ENCODE results near the gene CTNNA2.

Gene CTNNA2

DNA sequence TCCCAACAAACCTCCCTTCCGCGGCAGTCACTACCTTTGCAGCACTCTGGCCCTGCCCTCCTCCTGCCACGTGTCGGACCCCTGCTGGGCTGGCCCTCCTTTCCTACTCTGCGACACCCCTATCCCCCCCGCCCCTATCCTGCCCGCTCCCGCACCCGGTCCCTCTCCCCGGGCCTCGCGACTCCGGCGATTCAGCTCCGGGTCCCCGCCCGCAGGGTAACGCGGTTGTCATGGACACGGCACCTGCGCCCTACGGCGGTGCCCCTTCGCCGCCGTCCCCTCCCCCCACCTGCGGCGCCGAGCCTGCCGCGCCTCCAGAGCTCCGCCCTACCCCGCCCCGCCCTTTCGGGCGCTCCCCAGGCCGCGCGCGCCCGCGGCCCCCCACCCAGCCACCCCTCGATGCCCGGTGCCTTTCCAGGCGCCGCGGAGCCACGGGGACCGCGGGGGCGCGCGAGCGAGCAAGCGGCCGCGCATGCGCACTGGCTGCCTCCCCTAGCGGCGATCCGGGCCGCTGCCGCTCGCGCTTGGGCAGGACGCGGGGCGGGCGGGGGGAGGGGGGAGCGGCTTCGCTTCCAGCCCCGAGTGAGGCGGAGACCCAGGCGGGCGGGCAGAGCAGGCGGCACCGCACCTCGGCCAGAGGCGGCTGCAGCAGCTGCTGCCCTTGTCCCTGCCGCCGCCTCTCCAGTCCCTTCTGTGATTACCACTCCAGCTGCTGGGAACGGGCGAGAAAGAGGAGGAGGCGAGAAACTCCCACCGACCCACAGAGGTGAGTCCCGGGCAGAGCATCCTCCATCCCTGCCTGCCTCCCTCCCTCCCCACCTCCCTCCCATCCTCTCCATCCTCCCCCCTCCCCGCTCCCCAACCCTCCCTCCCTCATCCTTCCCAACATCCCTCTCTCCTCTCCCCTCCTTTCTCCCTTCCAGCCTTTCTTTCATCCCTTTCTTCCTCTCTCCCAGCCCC is at the start of gene CTNNA2:
Gene CTNNA2, plus strand, starts transcription at position 610 of the 960 bp plus-strand sequence.
- DNase-seq, result peak; percentile 37

DNA sequence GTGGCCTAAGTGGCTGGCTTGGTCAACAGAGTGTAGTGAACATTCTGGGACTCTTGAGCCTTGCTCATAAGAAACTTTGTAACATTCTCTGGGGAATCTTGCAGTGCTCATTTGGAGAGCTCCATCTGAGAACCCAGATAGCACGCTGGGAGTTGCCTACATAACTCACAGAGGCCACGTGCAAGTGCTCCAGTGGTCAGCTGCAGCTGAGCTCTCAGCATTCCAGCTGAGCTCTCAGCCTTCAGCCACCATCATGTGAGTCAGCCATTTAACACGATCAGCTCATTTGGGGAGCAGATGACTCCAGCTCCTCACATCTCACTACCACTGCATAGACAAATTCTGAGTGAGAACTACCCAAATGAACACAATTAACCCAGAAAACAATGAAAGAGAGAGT is 25.5 kb upstream of the CTNNA2 start:
- DNase-seq, result no peak

DNA sequence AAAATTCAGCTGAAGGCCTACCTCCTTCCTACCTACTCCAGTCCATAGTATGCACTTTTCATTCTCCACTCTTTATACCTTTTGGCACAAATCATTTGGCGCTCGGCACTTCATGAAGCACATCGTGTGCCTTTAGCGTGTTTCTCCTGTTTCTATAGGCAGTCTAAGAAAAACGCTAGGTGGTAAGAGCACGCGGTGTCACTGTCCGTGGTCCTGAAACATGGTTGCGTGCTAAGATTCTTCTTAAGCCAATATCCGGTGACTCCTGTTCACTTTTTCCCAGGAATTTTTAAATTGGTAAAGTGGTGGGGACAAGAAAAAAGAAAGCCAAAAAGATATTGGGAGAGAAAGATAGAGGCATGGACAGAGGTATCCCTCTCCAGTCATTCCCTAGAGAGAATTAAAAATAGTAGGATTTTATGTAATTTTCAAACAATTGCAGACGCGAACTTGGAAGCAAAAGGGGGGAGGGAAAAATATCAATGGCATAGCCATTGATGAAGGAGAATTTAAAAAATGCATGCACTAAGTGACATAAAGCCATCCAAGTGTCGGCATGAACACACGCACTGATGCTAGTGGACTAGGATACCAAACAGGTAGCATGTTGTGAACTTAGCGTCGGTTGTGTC is 1.4 kb upstream of the CTNNA2 start:
- DNase-seq, result peak; percentile 23

DNA sequence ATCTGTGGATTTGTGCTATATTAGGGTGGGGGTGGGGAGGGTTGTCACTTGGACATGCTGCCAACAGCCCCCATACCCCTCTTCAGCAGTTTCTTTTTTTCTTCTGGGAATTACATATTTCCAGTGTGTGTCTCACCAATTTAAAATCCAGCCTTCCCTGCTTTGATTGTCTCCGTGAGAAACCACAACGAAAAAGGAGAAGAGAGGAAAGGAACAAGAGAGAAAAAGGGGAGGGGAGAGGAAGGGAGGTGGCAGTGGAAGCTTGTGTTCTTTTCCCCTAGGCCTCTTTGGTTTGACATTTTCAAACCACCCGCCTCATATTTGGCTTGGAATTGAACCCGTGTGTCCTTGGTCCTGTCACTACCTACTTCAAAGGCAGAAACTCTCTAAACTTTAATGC is 860 bp downstream of the CTNNA2 start:
- no peak for DNase-seq

DNA sequence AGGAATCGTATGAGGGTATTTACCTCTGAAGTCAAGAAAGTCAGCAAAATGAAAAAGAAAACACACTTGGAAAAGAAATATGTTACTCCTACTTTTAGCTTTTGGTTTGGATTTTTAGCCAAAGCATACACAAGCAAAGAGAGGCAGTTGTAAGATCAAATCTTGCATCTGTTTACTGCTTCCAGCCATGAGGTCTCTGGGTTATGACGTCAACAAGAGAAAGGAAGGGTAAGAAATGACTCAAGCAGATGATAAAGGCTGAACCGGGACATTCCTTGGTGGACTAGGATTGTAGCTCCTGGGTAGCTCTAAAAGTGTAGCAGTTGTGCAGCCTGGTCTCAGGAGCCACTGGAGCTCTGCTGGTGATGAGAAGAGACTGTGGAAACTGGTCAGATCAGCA is 16.8 kb downstream of the CTNNA2 start:
- DNase-seq, result no peak

DNA sequence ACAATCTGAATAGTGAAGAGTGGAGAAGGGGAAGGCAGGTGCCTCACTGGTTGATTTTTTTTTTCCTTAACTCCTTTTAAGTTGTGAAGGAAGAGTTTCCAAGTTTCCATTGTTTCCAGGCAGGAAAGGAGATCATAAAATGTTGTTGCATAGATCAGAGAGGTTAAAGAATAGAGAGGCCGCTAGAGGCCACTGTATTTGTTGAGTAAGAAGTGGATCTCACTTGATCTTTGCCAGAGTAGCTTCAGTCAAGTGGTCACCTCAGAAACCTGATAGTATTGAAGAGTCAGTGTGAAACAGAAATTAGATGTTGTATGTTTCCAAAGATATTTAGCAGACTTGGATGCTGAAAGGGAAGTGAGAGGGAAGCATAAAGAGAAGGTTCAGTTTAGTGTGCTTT is 17.6 kb downstream of the CTNNA2 start:
- no peak for DNase-seq

DNA sequence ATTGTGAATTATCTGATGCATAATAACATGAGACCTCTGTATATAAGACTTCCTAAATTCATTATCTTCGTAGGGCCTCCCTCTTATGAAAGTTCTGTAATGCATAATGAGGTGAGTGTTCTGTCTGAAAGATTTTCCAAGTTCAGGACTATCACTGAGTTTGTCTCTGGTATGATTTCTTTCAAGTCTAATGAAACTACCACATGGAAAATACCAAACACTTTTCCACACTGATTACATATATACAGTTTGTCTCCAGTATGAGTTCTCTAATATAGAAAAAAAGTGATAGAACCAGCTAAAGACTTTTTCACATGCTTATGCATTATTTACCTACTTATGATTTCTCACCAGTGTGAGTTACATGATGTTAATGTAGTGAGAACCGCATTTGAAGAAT is 34.7 kb downstream of the CTNNA2 start:
- DNase-seq, result no peak

DNA sequence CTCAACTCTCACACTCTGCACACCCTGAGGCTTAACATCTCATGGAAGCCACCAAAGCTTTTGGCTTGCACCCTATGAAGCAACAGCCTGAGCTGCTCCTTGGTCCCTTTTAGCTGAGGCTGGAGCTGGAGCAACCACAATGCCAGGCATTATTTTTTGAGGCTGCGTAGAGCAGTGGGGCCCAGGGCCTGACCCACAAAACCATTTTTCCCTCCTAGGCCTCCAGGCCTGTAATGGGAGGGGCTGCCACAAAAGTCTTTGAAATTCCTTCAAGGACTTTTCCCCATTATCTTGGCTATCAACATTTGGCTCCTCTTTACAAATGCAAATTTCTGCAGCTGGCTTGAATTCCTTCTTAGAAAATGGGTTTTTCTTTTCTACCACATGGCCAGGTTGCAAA is 39.8 kb downstream of the CTNNA2 start:
- DNase-seq, result no peak

DNA sequence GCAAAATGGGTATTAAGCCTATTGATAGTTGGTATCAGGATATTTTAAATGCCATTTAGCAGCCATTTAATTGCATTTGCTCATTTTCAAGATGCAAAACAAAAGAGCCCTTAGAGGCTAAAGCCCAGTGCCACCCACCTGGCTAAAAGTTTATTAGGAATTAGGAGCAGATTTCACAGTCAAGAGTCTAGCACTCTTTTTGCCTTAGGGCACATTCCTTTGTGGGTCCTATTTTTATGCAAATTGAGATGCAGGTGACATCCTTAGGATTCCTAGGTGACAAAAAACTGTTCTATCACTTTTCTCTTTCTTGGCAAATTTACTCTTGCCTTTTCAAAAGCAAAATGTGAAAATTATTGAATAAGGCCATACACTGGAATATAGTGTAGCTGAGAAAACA is 42.0 kb downstream of the CTNNA2 start:
- DNase-seq, result no peak

DNA sequence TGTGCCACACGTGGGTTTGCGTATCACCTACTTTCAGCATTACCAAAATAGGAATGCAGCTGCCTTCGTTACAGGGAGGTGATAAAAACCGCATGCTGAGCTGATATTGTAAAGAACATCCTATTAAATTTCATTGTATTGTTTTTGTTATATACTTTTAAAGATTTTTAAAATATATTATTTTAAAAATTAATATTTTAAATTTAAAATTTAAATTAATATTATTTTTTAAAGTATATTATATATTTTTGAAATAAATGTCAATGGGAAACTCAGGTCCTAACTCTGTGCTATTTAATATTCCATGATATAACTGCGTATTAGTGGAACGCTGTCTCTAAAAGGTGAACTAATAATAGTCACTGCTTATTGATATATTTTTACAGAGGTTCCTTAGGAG is 51.2 kb downstream of the CTNNA2 start:
- DNase-seq, result no peak

DNA sequence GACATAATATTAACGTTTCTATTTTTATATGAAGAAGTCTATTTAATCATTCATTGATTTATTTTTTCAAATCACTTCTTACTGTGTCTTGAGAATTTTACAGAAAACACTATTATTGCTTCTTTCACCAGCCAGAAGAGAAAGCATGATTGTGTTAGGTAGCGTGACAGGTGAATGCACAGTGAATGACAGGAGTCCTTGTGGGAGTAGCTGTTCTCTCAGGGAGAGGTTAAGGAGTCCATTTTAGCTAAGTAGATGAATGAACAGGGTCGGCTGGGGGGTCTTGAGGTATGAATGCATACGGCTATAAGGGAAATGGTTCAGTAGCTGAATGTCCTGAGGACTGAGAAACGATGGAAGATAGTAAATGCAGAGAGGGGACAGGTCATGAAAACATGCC is 56.2 kb downstream of the CTNNA2 start:
- DNase-seq, result no peak

DNA sequence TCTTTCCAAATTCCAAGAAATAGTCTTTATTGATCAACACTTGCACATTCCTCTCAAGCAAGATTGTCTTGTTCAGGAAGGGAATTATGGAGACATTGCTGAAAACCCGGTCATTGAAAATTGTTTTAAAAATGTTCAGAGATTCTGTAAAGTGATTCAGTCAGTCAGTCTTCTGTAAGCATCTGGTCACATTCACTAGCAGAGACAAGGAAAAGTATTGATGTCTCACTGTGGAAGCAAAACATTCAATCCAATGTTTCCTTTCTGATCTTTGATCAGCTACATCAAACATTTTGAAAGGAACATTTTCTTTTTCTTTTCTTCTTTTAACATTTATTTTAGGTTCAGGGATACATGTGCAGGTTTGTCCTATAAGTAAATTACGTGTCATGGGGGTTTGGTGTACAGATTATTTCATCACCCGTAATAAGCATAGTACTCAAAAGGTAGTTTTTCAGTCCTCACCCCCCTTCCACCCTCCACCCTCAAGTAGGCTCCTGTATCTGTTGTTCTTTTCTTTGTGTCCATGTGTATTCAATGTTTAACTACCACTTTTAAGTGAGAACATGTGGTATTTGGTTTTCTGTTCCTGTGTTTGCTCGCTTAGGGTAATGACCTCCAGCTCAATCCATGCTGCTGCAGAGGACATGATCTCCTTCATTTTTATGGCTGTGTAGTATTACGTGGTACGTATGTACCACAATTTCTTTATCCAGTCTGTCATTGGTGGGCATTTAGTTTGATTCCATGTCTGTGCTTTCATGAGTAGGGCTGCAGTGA is 61.2 kb downstream of the CTNNA2 start:
- DNase-seq, result no peak

DNA sequence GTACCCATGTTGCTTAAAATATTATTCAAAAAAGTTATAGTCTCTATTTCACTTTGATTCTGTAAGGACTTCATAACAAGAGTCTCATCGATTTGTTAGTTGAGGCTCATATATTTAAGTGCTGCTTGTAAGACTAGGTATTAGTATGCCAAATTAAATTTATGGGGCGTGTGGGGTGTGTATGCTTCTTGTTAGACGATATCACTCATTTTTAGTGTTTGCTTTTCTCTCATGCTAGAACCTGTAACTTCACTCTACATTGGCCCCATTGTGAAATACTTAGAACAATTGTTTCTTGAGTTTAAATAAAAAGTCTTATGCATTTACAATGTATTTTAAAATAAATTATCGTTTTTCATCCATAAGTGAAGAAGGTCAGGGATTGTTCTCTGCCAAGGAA is 63.6 kb downstream of the CTNNA2 start:
- DNase-seq, result no peak

DNA sequence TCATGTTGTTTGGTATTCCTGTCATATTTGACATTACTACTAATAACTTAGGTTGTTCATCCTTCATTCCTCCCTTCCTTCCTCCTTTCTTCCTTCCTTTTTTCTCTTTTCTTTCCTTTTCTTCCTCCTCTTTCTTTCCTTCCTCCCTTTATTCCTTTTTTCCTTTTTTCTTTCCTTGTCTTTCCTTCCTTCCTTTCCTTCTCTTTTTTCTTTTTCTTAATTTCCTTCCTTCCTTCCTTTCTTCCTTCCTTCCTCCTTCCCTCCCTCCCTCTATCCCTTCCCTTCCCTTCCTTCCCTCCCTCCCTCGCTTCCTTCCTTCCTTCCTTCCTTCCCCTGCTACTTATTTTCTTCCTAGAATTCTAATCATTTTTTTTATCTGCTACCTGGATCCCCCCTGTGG is 66.1 kb downstream of the CTNNA2 start:
- no peak for DNase-seq

DNA sequence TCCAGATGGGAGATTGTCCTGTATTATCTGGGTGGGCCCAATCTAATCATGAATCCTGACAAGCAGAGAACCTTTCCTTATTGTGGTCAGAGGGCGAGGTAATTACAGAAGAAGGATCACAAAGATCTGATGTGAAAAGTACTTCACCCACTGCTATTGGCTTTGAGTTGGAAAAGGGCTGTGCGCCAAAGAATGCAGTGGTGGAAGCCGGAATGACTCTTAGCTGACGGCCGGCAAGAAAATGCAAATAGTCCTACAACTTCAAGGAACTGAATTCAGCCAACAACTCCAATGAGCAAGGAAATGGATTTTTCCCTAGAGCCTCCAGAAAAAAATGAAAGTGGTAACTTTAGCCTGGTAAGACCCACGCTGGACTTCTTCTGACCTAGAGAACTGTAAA is 67.3 kb downstream of the CTNNA2 start:
- DNase-seq, result no peak

DNA sequence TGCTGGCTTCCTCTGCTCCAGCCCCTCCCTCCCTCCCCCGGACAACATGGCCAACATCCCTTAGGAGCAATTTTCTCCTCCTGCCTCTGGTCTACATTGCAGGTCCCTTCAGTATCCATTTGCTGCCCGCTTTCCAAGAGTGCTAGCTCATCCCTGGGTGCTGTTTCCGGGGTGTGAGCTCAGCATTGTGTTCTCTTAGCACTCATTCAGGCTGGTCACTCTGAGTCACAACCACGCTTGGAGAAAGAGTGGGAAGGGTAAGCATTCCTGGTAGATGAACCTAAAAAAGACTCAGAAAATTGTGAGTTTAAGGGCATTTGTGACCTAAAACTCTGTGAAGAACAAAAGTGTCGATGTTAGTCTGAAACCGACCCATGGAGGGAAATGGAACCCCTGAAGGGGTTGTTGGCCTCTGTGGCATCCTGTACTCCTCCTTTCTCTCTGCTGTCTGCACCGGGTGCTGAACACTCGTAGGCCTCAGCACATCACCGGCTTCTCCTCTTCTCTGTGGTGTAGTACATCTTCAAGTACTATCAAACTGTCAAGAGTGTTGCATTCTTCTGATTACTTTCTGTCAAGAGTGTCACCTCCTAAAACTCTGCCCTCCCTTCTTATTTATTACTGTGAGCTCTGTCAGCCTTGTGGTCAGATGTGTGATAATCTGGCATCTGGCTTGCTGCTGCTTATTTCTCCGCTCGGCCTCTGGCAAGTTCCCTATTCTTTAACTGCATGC is 73.0 kb downstream of the CTNNA2 start:
- DNase-seq, result no peak

DNA sequence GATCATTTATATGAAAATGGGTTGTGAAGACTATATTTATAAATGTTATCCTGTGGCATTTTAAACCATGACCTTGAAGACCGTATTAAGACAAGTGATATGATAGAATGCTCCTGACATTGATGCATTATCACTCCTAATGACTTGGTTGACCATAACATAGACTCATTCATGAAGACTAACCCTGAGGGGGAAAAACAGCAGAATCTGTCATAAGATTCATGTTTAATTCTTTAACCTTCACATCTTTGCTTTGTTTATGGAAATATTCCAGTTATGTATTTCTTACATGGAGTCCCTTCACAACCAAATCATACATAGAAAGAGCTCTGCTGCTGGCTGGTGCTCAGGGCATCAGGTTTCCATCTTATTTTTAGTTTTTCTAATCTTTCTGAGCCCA is 78.4 kb downstream of the CTNNA2 start:
- no peak for DNase-seq

DNA sequence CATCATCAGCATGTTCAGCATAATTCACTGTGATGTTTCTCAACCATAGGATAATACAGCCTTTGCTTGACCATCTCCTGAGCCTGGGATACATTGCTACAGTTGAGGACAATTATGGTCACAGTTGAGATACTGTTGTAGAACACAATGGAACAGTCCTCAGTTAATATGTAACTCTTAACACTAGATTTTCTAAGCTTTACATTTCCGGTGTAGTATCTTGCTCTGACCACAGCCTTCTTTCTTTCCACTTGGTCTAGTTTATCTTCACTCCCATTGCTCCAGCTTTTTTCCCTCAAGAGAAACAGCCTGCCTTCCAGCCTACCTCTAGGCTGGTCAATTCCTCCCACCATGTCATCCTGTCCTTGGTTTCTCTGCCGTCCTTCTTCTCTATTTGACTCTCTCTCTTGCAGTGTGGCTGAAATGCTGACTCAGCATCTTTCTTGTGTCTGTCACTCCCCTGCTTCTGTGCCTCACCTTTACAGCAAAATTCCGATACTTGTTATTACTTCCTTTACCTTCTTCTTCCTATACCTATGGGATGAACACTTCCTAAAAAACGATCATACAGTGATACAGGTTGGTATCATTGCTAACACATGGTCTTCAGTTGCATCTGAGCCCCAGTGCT is 80.5 kb downstream of the CTNNA2 start:
- no peak for DNase-seq

DNA sequence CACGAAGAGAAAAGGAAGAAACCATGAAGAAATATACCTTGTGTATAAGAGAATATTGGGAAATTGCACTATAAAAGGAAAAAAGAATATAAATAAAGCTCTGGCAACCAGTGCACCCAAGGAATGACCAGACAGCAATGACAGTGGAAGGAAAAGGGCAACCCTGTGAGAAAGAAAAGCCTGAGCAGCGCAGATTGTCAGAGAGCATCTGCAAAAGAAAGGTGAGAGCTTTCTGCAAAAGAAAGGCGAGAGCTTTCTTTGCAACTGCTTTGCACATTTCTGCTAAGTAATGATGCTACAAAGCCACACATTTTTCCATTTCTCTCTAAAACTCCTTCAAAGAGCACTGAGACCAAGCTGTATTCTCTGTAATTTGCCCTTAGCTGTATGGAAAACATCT is 83.6 kb downstream of the CTNNA2 start:
- no peak for DNase-seq

DNA sequence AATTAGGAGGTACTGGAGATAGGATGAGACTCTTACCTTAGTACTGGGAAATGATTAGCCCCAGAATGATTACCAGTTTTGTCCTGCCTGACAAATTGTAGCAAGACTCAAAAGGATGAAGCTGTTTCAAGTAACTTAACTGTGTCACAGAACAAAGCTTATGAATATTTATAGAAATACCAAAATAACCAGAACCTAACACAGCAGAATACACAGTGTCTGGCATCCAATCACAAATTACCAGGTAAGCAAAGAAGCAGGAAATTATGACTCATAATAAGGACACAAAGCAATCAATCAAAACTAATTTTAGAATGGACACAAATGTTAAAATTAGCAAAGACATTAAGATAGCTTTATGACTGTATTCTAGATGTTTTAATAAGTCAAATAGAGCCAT is 91.9 kb downstream of the CTNNA2 start:
- DNase-seq, result no peak

DNA sequence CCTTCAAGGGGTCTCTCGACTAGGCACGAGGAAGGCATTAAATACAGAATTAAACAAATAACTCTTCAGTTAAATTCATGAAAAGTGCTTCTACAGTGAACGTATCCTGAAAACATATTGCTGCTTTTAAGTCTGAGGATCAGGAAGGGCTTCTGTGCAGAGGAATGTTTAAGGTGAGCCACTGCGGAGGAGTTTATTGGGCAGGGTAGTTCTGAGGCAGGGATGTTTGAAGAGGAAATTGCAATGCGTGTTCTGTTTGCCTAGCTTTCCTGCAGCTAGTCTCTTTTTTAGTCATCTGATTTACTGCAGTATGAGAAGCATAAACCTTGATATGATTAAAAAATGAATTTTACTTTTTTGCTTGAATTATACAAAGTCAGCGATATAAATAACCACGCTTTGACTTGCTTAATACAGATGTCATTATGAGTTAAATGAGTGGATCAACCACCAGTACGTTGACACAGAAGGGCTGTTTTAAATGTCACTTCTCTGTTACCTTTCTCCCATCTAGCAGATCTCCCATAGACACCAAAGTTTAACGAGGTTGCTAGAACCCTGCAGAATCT is 98.7 kb downstream of the CTNNA2 start:
- no peak for DNase-seq

DNA sequence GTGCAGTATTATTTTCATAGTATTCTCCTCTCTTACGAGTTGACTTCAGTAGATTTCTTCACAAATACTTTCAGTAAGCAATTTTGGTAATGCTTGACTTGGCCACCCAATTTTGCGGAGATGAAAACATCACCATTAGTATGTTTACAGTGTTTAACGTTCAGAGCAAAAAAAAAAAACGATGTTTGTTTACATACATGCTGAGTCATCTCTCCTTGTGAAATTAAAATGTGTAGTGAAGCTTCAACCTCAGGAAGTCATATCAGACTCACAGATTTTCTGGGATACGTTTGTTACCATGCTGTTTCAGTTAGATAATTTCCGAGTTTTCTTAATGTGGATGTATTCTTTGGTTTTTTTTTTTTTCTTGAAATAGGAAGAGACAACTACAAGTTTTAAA is 100.1 kb downstream of the CTNNA2 start:
- no peak for DNase-seq

Data from stimulated activated CD8-positive, alpha-beta memory T cell treated with anti-CD3 and anti-CD28 coated beads, Interleukin-4, amount 100 ng/mL, for 48 hours (primary cell).